GM18526 (cell line): Measurements from ENCODE around the gene CEP192.

Experiments used
- POLR2A ChIP-seq: IDR thresholded peaks from 3 replicates; pipeline ENCODE4 v1.6.1; 2011; ENCODE audit not compliant: insufficient read length; ENCODE audit errors: extremely low read depth

The CEP192 gene

GRCh38 chr18:13100942-13101658 lies 109.9 kb downstream of the CEP192 start:
- TF ChIP-seq POLR2A: no peak

- no peak for TF ChIP-seq POLR2A
Measured at GRCh38 chr18:13101659-13102197, 110.6 kb downstream of the CEP192 start.

GRCh38 chr18:13103366-13103765 lies 112.2 kb downstream of the CEP192 start:
- TF ChIP-seq POLR2A: no peak

GRCh38 chr18:13105059-13105458 lies 113.9 kb downstream of the CEP192 start:
- TF ChIP-seq POLR2A: no peak

GRCh38 chr18:13107074-13107473 lies 115.9 kb downstream of the CEP192 start:
- no peak for TF ChIP-seq POLR2A

- TF ChIP-seq POLR2A: no peak
Measured at GRCh38 chr18:13108330-13108729, 117.2 kb downstream of the CEP192 start.

- TF ChIP-seq POLR2A: no peak
Measured at GRCh38 chr18:13110559-13110958, 119.4 kb downstream of the CEP192 start.

GRCh38 chr18:13112982-13113381 lies 121.8 kb downstream of the CEP192 start:
- no peak for TF ChIP-seq POLR2A

GRCh38 chr18:13120255-13120654 lies 129.1 kb downstream of the CEP192 start:
- TF ChIP-seq POLR2A: no peak

GRCh38 chr18:13120983-13121441 lies 129.8 kb downstream of the CEP192 start:
- no peak for TF ChIP-seq POLR2A

- TF ChIP-seq POLR2A: no peak
Measured at GRCh38 chr18:13124411-13124810, 133.2 kb downstream of the CEP192 start.

- TF ChIP-seq POLR2A: no peak
Measured at GRCh38 chr18:13125191-13125590, 134.0 kb downstream of the CEP192 start.

GRCh38 chr18:13126966-13127598 lies 135.9 kb downstream of the CEP192 start:
- TF ChIP-seq POLR2A: no peak

- no peak for TF ChIP-seq POLR2A
Measured at GRCh38 chr18:13131283-13131682, 140.1 kb downstream of the CEP192 start.

- TF ChIP-seq POLR2A: no peak
Measured at GRCh38 chr18:13134551-13135401, 143.6 kb downstream of the CEP192 start.
